Measurements from ENCODE around the gene EMP3.

Gene EMP3

DNA sequence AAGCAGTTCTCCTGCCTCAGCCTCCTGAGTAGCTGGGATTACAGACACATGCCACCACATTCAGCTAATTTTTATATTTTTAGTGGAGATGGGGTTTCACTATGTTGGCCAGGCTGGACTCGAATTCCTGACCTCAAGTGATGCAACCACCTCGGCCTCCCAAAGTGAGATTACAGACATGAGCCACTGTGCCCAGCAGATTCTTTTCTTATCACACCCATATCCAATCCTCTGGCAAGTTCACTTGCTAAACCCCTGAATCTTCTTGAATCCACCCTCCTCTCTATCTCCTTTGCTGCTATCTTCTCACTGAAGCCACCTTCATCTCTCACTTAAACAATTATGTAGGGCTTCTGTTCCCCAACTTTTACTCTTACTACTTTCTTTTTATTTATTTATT, 20.8 kb downstream of the EMP3 start:
- DNase-seq (ENCODE audit: low read depth, low spot score): no peak
- WGBS (ENCODE audit: insufficient coverage, insufficient read length): no CpG with 5 or more reads among the region's 2 CpGs
- Histone ChIP-seq H3K36me3 (ENCODE audit: control insufficient read depth, insufficient read depth, low read length) (no peaks in the 10 kb centered on the region), H3K27me3 (ENCODE audit: control insufficient read depth, insufficient read depth, low read length) (no peaks in the 10 kb centered on the region), H3K9me3 (ENCODE audit: control insufficient read depth, insufficient read depth, low read length) (no peaks in the 10 kb centered on the region), H3K27ac (ENCODE audit: low read length) (no peak overlapping the region), H3K4me1 (ENCODE audit: control insufficient read depth, insufficient read depth, low read length) (no peaks in the 10 kb centered on the region; the same call in 1 of the 2 replicates), H3K4me3 (ENCODE audit: low read length) (no peak overlapping the region)

DNA sequence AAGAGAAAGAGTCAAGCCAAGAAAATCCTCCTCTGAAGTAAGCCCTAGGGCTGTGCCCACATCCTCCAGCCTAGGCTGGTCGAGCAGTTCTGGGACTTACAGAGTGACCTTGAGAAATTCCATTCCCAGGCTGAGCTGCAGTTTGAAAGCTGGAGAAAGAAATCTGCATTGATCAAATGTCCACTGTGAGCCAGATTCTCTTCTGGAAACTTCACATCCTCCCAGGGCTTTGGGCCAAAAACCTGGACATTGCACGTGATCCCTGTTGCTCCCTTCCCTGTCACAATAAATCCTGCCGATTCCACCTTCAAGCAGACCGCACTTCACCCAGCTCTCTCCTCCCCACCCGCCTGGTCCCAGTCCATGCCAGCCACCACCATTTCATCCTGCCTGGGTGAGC, 22.7 kb downstream of the EMP3 start:
- no peaks in the 10 kb centered on the region; the same call in 1 of the 2 replicates for H3K4me1 ChIP-seq (ENCODE audit: control insufficient read depth, insufficient read depth, low read length)
- H3K4me3 ChIP-seq (ENCODE audit: low read length): no peak overlapping the region
- no peak overlapping the region for H3K27ac ChIP-seq (ENCODE audit: low read length)
- no CpG with 5 or more reads among the region's 5 CpGs for WGBS (ENCODE audit: insufficient coverage, insufficient read length)
- no peak for DNase-seq (ENCODE audit: low read depth, low spot score)
- H3K27me3 ChIP-seq (ENCODE audit: control insufficient read depth, insufficient read depth, low read length): no peaks in the 10 kb centered on the region
- no peaks in the 10 kb centered on the region for H3K9me3 ChIP-seq (ENCODE audit: control insufficient read depth, insufficient read depth, low read length)
- no peaks in the 10 kb centered on the region for H3K36me3 ChIP-seq (ENCODE audit: control insufficient read depth, insufficient read depth, low read length)

- Histone ChIP-seq H3K4me3 (ENCODE audit: low read length) (no peak overlapping the region), H3K4me1 (ENCODE audit: control insufficient read depth, insufficient read depth, low read length) (no peaks in the 10 kb centered on the region; the same call in 1 of the 2 replicates), H3K27ac (ENCODE audit: low read length) (no peak overlapping the region), H3K36me3 (ENCODE audit: control insufficient read depth, insufficient read depth, low read length) (no peaks in the 10 kb centered on the region), H3K27me3 (ENCODE audit: control insufficient read depth, insufficient read depth, low read length) (no peaks in the 10 kb centered on the region), H3K9me3 (ENCODE audit: control insufficient read depth, insufficient read depth, low read length) (no peaks in the 10 kb centered on the region)
- DNase-seq (ENCODE audit: low read depth, low spot score): no peak
- no CpG with 5 or more reads among the region's 7 CpGs for WGBS (ENCODE audit: insufficient coverage, insufficient read length)
Observed at GRCh38 chr19:48348737-48349136, 23.4 kb downstream of the EMP3 start.

DNA sequence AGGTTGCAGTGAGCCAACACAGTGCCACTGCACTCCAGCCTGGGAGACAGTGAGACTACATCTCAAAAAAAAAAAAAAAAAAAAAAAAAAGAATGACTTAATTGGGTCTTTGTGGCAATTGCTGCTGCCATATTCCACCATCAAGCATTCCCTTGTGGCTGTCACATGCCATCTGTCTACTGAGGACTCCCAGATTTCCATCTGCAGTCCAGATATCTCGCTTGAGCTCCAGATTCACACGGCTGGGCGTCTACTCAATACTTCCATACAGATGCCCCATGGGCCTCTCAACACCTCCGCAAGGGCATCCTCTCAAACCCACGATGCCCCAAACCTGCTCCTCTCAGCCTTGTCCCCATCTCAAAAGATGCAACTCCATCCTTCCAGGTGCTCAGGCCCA, 25.5 kb downstream of the EMP3 start:
- H3K4me1 ChIP-seq (ENCODE audit: control insufficient read depth, insufficient read depth, low read length): no peaks in the 10 kb centered on the region; the same call in 1 of the 2 replicates
- no peak overlapping the region for H3K4me3 ChIP-seq (ENCODE audit: low read length)
- no peak for DNase-seq (ENCODE audit: low read depth, low spot score)
- no peaks in the 10 kb centered on the region for H3K36me3 ChIP-seq (ENCODE audit: control insufficient read depth, insufficient read depth, low read length)
- no peaks in the 10 kb centered on the region for H3K9me3 ChIP-seq (ENCODE audit: control insufficient read depth, insufficient read depth, low read length)
- H3K27ac ChIP-seq (ENCODE audit: low read length): no peak overlapping the region
- no CpG with 5 or more reads among the region's 5 CpGs for WGBS (ENCODE audit: insufficient coverage, insufficient read length)
- H3K27me3 ChIP-seq (ENCODE audit: control insufficient read depth, insufficient read depth, low read length): no peaks in the 10 kb centered on the region

- H3K4me1 ChIP-seq (ENCODE audit: control insufficient read depth, insufficient read depth, low read length): no peaks in the 10 kb centered on the region; the same call in 1 of the 2 replicates
- no peak for DNase-seq (ENCODE audit: low read depth, low spot score)
- H3K36me3 ChIP-seq (ENCODE audit: control insufficient read depth, insufficient read depth, low read length): no peaks in the 10 kb centered on the region
- no peak overlapping the region for H3K27ac ChIP-seq (ENCODE audit: low read length)
- no peak overlapping the region for H3K4me3 ChIP-seq (ENCODE audit: low read length)
- no peaks in the 10 kb centered on the region for H3K9me3 ChIP-seq (ENCODE audit: control insufficient read depth, insufficient read depth, low read length)
- no CpG with 5 or more reads among the region's 8 CpGs for WGBS (ENCODE audit: insufficient coverage, insufficient read length)
- H3K27me3 ChIP-seq (ENCODE audit: control insufficient read depth, insufficient read depth, low read length): no peaks in the 10 kb centered on the region
Observed at GRCh38 chr19:48351341-48351752, 26.0 kb downstream of the EMP3 start.

- DNase-seq (ENCODE audit: low read depth, low spot score): no peak
- no peaks in the 10 kb centered on the region for H3K9me3 ChIP-seq (ENCODE audit: control insufficient read depth, insufficient read depth, low read length)
- H3K27ac ChIP-seq (ENCODE audit: low read length): no peak overlapping the region
- H3K4me3 ChIP-seq (ENCODE audit: low read length): no peak overlapping the region
- no peaks in the 10 kb centered on the region for H3K27me3 ChIP-seq (ENCODE audit: control insufficient read depth, insufficient read depth, low read length)
- WGBS (ENCODE audit: insufficient coverage, insufficient read length): no CpG with 5 or more reads among the region's 5 CpGs
- no peaks in the 10 kb centered on the region for H3K36me3 ChIP-seq (ENCODE audit: control insufficient read depth, insufficient read depth, low read length)
- H3K4me1 ChIP-seq (ENCODE audit: control insufficient read depth, insufficient read depth, low read length): no peaks in the 10 kb centered on the region; the same call in 1 of the 2 replicates
Observed at GRCh38 chr19:48353677-48354076, 28.3 kb downstream of the EMP3 start.

GRCh38 chr19:48354332-48354992, 29.1 kb downstream of the EMP3 start:
- DNase-seq (ENCODE audit: low read depth, low spot score): no peak
- no peaks in the 10 kb centered on the region for H3K36me3 ChIP-seq (ENCODE audit: control insufficient read depth, insufficient read depth, low read length)
- no peaks in the 10 kb centered on the region for H3K9me3 ChIP-seq (ENCODE audit: control insufficient read depth, insufficient read depth, low read length)
- no CpG with 5 or more reads among the region's 15 CpGs for WGBS (ENCODE audit: insufficient coverage, insufficient read length)
- H3K4me3 ChIP-seq (ENCODE audit: low read length): no peak overlapping the region
- no peak overlapping the region for H3K27ac ChIP-seq (ENCODE audit: low read length)
- H3K27me3 ChIP-seq (ENCODE audit: control insufficient read depth, insufficient read depth, low read length): no peaks in the 10 kb centered on the region
- H3K4me1 ChIP-seq (ENCODE audit: control insufficient read depth, insufficient read depth, low read length): no peaks in the 10 kb centered on the region; the same call in 1 of the 2 replicates

- no peaks in the 10 kb centered on the region for H3K9me3 ChIP-seq (ENCODE audit: control insufficient read depth, insufficient read depth, low read length)
- no peaks in the 10 kb centered on the region; the same call in none of the 2 replicates for H3K4me1 ChIP-seq (ENCODE audit: control insufficient read depth, insufficient read depth, low read length)
- no peak overlapping the region for H3K4me3 ChIP-seq (ENCODE audit: low read length)
- no peaks in the 10 kb centered on the region for H3K36me3 ChIP-seq (ENCODE audit: control insufficient read depth, insufficient read depth, low read length)
- no peak overlapping the region for H3K27ac ChIP-seq (ENCODE audit: low read length)
- no CpG with 5 or more reads among the region's 12 CpGs for WGBS (ENCODE audit: insufficient coverage, insufficient read length)
- DNase-seq (ENCODE audit: low read depth, low spot score): no peak
- H3K27me3 ChIP-seq (ENCODE audit: control insufficient read depth, insufficient read depth, low read length): no peaks in the 10 kb centered on the region
Observed at GRCh38 chr19:48355365-48355954, 30.1 kb downstream of the EMP3 start.

- H3K4me3 ChIP-seq (ENCODE audit: low read length): no peak overlapping the region
Observed at GRCh38 chr19:48359123-48359522, 33.8 kb downstream of the EMP3 start.

GRCh38 chr19:48361912-48362311, 36.6 kb downstream of the EMP3 start:
- no peak overlapping the region for H3K27ac ChIP-seq (ENCODE audit: low read length)
- no peaks in the 10 kb centered on the region for H3K9me3 ChIP-seq (ENCODE audit: control insufficient read depth, insufficient read depth, low read length)
- peaks cover 2% of the 10 kb centered on the region; the same call in 1 of the 2 replicates for H3K4me1 ChIP-seq (ENCODE audit: control insufficient read depth, insufficient read depth, low read length)
- H3K4me3 ChIP-seq (ENCODE audit: low read length): no peak overlapping the region
- no peaks in the 10 kb centered on the region for H3K27me3 ChIP-seq (ENCODE audit: control insufficient read depth, insufficient read depth, low read length)
- no peaks in the 10 kb centered on the region for H3K36me3 ChIP-seq (ENCODE audit: control insufficient read depth, insufficient read depth, low read length)
- no CpG with 5 or more reads among the region's 3 CpGs for WGBS (ENCODE audit: insufficient coverage, insufficient read length)
- no peak for DNase-seq (ENCODE audit: low read depth, low spot score)

More at GRCh38 chr19:48359123-48359522, 33.8 kb downstream of the EMP3 start:
- Histone ChIP-seq H3K27me3 (ENCODE audit: control insufficient read depth, insufficient read depth, low read length) (no peaks in the 10 kb centered on the region), H3K36me3 (ENCODE audit: control insufficient read depth, insufficient read depth, low read length) (no peaks in the 10 kb centered on the region), H3K27ac (ENCODE audit: low read length) (no peak overlapping the region), H3K9me3 (ENCODE audit: control insufficient read depth, insufficient read depth, low read length) (no peaks in the 10 kb centered on the region), H3K4me1 (ENCODE audit: control insufficient read depth, insufficient read depth, low read length) (no peaks in the 10 kb centered on the region; the same call in 1 of the 2 replicates)
- WGBS (ENCODE audit: insufficient coverage, insufficient read length): no CpG with 5 or more reads among the region's 5 CpGs
- no peak for DNase-seq (ENCODE audit: low read depth, low spot score)

Data from iPS DF 6.9 (cell line).